H9 (cell line): Measurements from ENCODE around the gene SLC16A4. TPM values are rescaled to one million over a fixed set of nuclear protein-coding genes. Genes with fewer than 3 reads are reported as not detected.

ENCODE experiments used
- DNase-seq: peaks from one replicate; pipeline ENCODE4 v3.0.0-alpha.2; 2017
- H2AFZ ChIP-seq: one replicate; pipeline ENCODE4 v1.6.1; 2013; ENCODE audit warnings: mild to moderate bottlenecking, low read length, control low read depth, moderate library complexity
- H2AK5ac ChIP-seq: 2 replicates; pipeline ENCODE4 v1.6.1; 2013; ENCODE audit warnings: low read length, control low read depth, mixed read lengths; ENCODE audit not compliant: insufficient read length
- H2BK120ac ChIP-seq: one replicate; pipeline ENCODE4 v1.6.1; 2013; ENCODE audit warnings: low read depth, mild to moderate bottlenecking, low read length, control low read depth, inconsistent platforms; ENCODE audit not compliant: poor library complexity, severe bottlenecking
- H2BK12ac ChIP-seq: 2 replicates; pipeline ENCODE4 v1.6.1; 2013; ENCODE audit warnings: low read length, control low read depth, mixed read lengths, low read depth; ENCODE audit not compliant: insufficient read length
- H2BK15ac ChIP-seq: 2 replicates; pipeline ENCODE4 v1.6.1; 2013; ENCODE audit warnings: low read depth, low read length, control low read depth
- H2BK20ac ChIP-seq: one replicate; pipeline ENCODE4 v1.6.1; 2013; ENCODE audit warnings: low read depth, mild to moderate bottlenecking, low read length, control low read depth, inconsistent platforms; ENCODE audit not compliant: poor library complexity, severe bottlenecking
- H2BK5ac ChIP-seq: 2 replicates; pipeline ENCODE4 v1.6.1; 2013; ENCODE audit warnings: low read length, control low read depth, mixed read lengths; ENCODE audit not compliant: insufficient read length
- H3K14ac ChIP-seq: 2 replicates; pipeline ENCODE4 v1.6.1; 2013; ENCODE audit warnings: low read length, control low read depth; ENCODE audit not compliant: insufficient read depth
- H3K18ac ChIP-seq: 2 replicates; pipeline ENCODE4 v1.6.1; 2013; ENCODE audit warnings: low read depth, mild to moderate bottlenecking, mixed read lengths, low read length, control low read depth; ENCODE audit not compliant: insufficient read length
- H3K23ac ChIP-seq: 2 replicates; pipeline ENCODE4 v1.6.1; 2013; ENCODE audit warnings: low read length, control low read depth, mixed read lengths, low read depth; ENCODE audit not compliant: insufficient read length
- H3K23me2 ChIP-seq: 2 replicates; pipeline ENCODE4 v1.6.1; 2013; ENCODE audit warnings: low read depth, mild to moderate bottlenecking, mixed read lengths, low read length, control low read depth; ENCODE audit not compliant: insufficient read length, poor library complexity, severe bottlenecking
- H3K27ac ChIP-seq: 2 replicates; pipeline ENCODE4 v1.5.1; 2013; ENCODE audit warnings: low read length, control low read depth, mixed read lengths, low read depth; ENCODE audit not compliant: insufficient read length
- H3K27me3 ChIP-seq: 2 replicates; pipeline ENCODE4 v1.6.1; 2013; ENCODE audit warnings: low read length, control low read depth, inconsistent platforms; ENCODE audit not compliant: insufficient read depth
- H3K4ac ChIP-seq: 2 replicates; pipeline ENCODE4 v1.6.1; 2013; ENCODE audit warnings: low read depth, mild to moderate bottlenecking, control low read depth, inconsistent platforms, low read length, moderate library complexity
- H3K4me1 ChIP-seq: 2 replicates; pipeline ENCODE4 v1.6.1; 2013; ENCODE audit warnings: low read length, control low read depth, inconsistent platforms; ENCODE audit not compliant: insufficient read depth
- H3K4me2 ChIP-seq: 2 replicates; pipeline ENCODE4 v1.6.1; 2013; ENCODE audit warnings: low read length, control low read depth, mixed read lengths; ENCODE audit not compliant: insufficient read length, insufficient read depth
- H3K56ac ChIP-seq: 2 replicates; pipeline ENCODE4 v1.6.1; 2013; ENCODE audit warnings: low read depth, mild to moderate bottlenecking, mixed read lengths, low read length, control low read depth; ENCODE audit not compliant: insufficient read length
- H3K79me1 ChIP-seq: 2 replicates; pipeline ENCODE4 v1.6.1; 2013; ENCODE audit warnings: low read depth, mild to moderate bottlenecking, moderate library complexity, low read length, control low read depth, inconsistent platforms; ENCODE audit not compliant: insufficient read depth, poor library complexity, severe bottlenecking
- H3K79me2 ChIP-seq: 2 replicates; pipeline ENCODE4 v1.6.1; 2013; ENCODE audit warnings: low read length, control low read depth, inconsistent platforms; ENCODE audit not compliant: insufficient read depth
- H3K9ac ChIP-seq: 2 replicates; pipeline ENCODE4 v1.6.1; 2013; ENCODE audit warnings: low read length, control low read depth, mixed read lengths; ENCODE audit not compliant: insufficient read length; ENCODE audit errors: extremely low read depth
- H3K9me3 ChIP-seq: one replicate; pipeline ENCODE4 v1.6.1; 2013; ENCODE audit warnings: low read depth, low read length, inconsistent platforms; ENCODE audit not compliant: control insufficient read depth
- H3T11ph ChIP-seq: one replicate; pipeline ENCODE4 v1.6.1; 2013; ENCODE audit warnings: mild to moderate bottlenecking, low read length, control low read depth, inconsistent platforms
- H4K20me1 ChIP-seq: one replicate; pipeline ENCODE4 v1.6.1; 2013; ENCODE audit not compliant: control insufficient read depth, insufficient read length, insufficient read depth
- H4K5ac ChIP-seq: 2 replicates; pipeline ENCODE4 v1.6.1; 2013; ENCODE audit warnings: low read depth, mild to moderate bottlenecking, mixed read lengths, low read length, control low read depth; ENCODE audit not compliant: insufficient read length
- H4K8ac ChIP-seq: replicated peaks from 2 replicates; pipeline ENCODE4 v1.6.1; 2013; ENCODE audit warnings: low read length, control low read depth, mixed read lengths, low read depth; ENCODE audit not compliant: insufficient read length
- H4K91ac ChIP-seq: 2 replicates; pipeline ENCODE4 v1.6.1; 2013; ENCODE audit warnings: low read depth, mild to moderate bottlenecking, moderate library complexity, mixed read lengths, low read length, control low read depth; ENCODE audit not compliant: insufficient read length
- H3K27ac Mint-ChIP-seq, 3 experiments: 2 replicates in 2 of 3; 3 replicates in 1 of 3; pipeline ENCODE4 v1.8.0; 2020 to 2021; ENCODE audit warnings: mixed read lengths in 3 of 3, mild to moderate bottlenecking in 1 of 3, moderate library complexity in 1 of 3
- H3K27me3 Mint-ChIP-seq: 2 replicates; pipeline ENCODE4 v1.8.0; 2021; ENCODE audit warnings: low read depth, mild to moderate bottlenecking, moderate library complexity, mixed read lengths
- H3K36me3 Mint-ChIP-seq, 3 experiments: 2 replicates in 2 of 3; 3 replicates in 1 of 3; pipeline ENCODE4 v1.8.0; 2020 to 2021; ENCODE audit warnings: low read depth in 3 of 3, mixed read lengths in 3 of 3; ENCODE audit not compliant: insufficient read depth in 1 of 3
- H3K4me1 Mint-ChIP-seq, 2 experiments: 2 replicates each; pipeline ENCODE4 v1.8.0; 2020; ENCODE audit warnings: mixed read lengths in 2 of 2
- H3K4me3 Mint-ChIP-seq, 2 experiments: 2 replicates in 1 of 2; 3 replicates in 1 of 2; pipeline ENCODE4 v1.8.0; 2020 to 2021; ENCODE audit warnings: mild to moderate bottlenecking in 2 of 2, mixed read lengths in 2 of 2, moderate library complexity in 1 of 2
- H3K9me3 Mint-ChIP-seq, 2 experiments: 2 replicates in 1 of 2; 3 replicates in 1 of 2; pipeline ENCODE4 v1.8.0; 2020; ENCODE audit warnings: mild to moderate bottlenecking in 2 of 2, mixed read lengths in 2 of 2, moderate library complexity in 1 of 2
- CTCF ChIP-seq: fragments of 200-600 bp; sonication (generic); conservative IDR thresholded peaks from 3 replicates; pipeline ENCODE4 v1.8.0; 2021; ENCODE audit warnings: antibody characterized with exemption, mild to moderate bottlenecking
- WGBS: extraction: QIAGEN DNeasy Blood & Tissue Kit; methylation state at CpG from one replicate; pipeline ENCODE4 v1.1.7; 2013; ENCODE audit warnings: missing lambda C conversion rate, low lambda C conversion rate, mixed read lengths; ENCODE audit not compliant: insufficient read length; ENCODE audit errors: extremely low coverage; 5-methylcytosine and 5-hydroxymethylcytosine counted together
- total RNA-seq: library from RNA; stranded (reverse); gene quantifications from 2 replicates; pipeline ENCODE4 v1.2.1, GENCODE V29; 2021

Gene SLC16A4
- total RNA-seq, 1 experiment from 2014 or later, result 0.17 TPM

- no peak overlapping the region for H2BK20ac ChIP-seq
- no CpG with 5 or more reads among the region's 2 CpGs for WGBS
- no peak overlapping the region for H3K56ac ChIP-seq
- H3K27ac Mint-ChIP-seq, result peak overlapping the region in 1 of 3 experiments; percentile 7; a peak in 2 of 7 replicates
- no peak overlapping the region for H2BK15ac ChIP-seq
- H3K27ac ChIP-seq, result no peak overlapping the region
- H3K18ac ChIP-seq, result no peak overlapping the region
- H3K27me3 Mint-ChIP-seq, result no peaks in the 10 kb centered on the region
- no peak overlapping the region for H3K4me3 Mint-ChIP-seq
- no peak overlapping the region for H3K4ac ChIP-seq
- no peak overlapping the region for H2AK5ac ChIP-seq
- peaks cover 4 to 28% (median 27%) of the 10 kb centered on the region in 3 experiments; a peak in 6 of 7 replicates for H3K36me3 Mint-ChIP-seq
- H2BK5ac ChIP-seq, result no peak overlapping the region
- no peak overlapping the region for H4K91ac ChIP-seq
- no peak overlapping the region for H4K5ac ChIP-seq
- H3K14ac ChIP-seq, result no peak overlapping the region
- no peak overlapping the region for H3K4me2 ChIP-seq
- H3K9me3 Mint-ChIP-seq, result no peaks in the 10 kb centered on the region
- no peak overlapping the region for H3K9ac ChIP-seq
- no peak overlapping the region for H2AFZ ChIP-seq
- peaks cover 19% of the 10 kb centered on the region; the same call in 1 of the 2 replicates for H3K79me2 ChIP-seq
- no peaks in the 10 kb centered on the region for H3K23me2 ChIP-seq
- H3K27me3 ChIP-seq, result no peaks in the 10 kb centered on the region
- DNase-seq, result no peak
- H3T11ph ChIP-seq, result no peak overlapping the region
- H4K8ac ChIP-seq, result no peak overlapping the region
- H3K9me3 ChIP-seq, result no peaks in the 10 kb centered on the region
- H3K4me1 Mint-ChIP-seq, result peaks cover 36 to 41% of the 10 kb centered on the region in 2 experiments
- TF ChIP-seq CTCF, result no peak
- no peaks in the 10 kb centered on the region for H4K20me1 ChIP-seq
- peaks cover 4% of the 10 kb centered on the region for H3K79me1 ChIP-seq
- H3K23ac ChIP-seq, result no peak overlapping the region
- no peak overlapping the region for H2BK12ac ChIP-seq
- H2BK120ac ChIP-seq, result no peak overlapping the region
- H3K4me1 ChIP-seq, result peaks cover 3% of the 10 kb centered on the region; the same call in 1 of the 2 replicates
Observed at GRCh38 chr1:110350360-110350759, 40.5 kb downstream of the SLC16A4 start.
